Left ventricle myocardium inferior (tissue), 1 donor: ENCODE results near the gene DAB2IP. TPM values are rescaled to one million over a fixed set of nuclear protein-coding genes. Genes with fewer than 3 reads are reported as not detected.

Source experiments
- DNase-seq: peaks from one replicate; pipeline ENCODE4 v3.0.0-alpha.2; 2020
- H3K27ac ChIP-seq: fragments of 200-600 bp; replicated peaks from 2 replicates; pipeline ENCODE4 v1.8.0; 2021
- H3K27me3 ChIP-seq: fragments of 200-600 bp; 2 replicates; pipeline ENCODE4 v1.8.0; 2021; ENCODE audit warnings: low read depth
- H3K36me3 ChIP-seq: fragments of 200-600 bp; 2 replicates; pipeline ENCODE4 v1.8.0; 2021
- H3K4me1 ChIP-seq: fragments of 200-600 bp; 2 replicates; pipeline ENCODE4 v1.8.0; 2021
- H3K4me3 ChIP-seq: fragments of 200-600 bp; 2 replicates; pipeline ENCODE4 v1.8.0; 2021; ENCODE audit warnings: mild to moderate bottlenecking, moderate library complexity
- H3K9me3 ChIP-seq: fragments of 200-600 bp; replicated peaks from 2 replicates; pipeline ENCODE4 v1.8.0; 2021
- CTCF ChIP-seq: fragments of 200-600 bp; IDR thresholded peaks from 2 replicates; pipeline ENCODE4 v1.8.0; 2021; ENCODE audit warnings: antibody characterized with exemption, mild to moderate bottlenecking, borderline replicate concordance
- intact Hi-C: fragments of 100-400 bp; cut with micrococcal nuclease; formaldehyde crosslinking; loops from one replicate; pipeline ENCODE4 v1.11.0; 2022
- total RNA-seq: library from RNA; stranded (reverse); fragmentation: NEBNext Ultra II Directional; extraction: Animal tissue kit (Norgen Biotek cat#: 25700); gene quantifications from one replicate; pipeline ENCODE4 v1.2.1, GENCODE V29; 2021
- donor health status: DM: no; HTN: yes; CAD: no; lungs with severe emphysema.

Gene DAB2IP
- total RNA-seq, 1 donor from 2014 or later: 50.7 TPM

- Histone ChIP-seq H3K27ac (no peak overlapping the region), H3K4me1 (peaks cover 65% of the 10 kb centered on the region), H3K9me3 (no peaks in the 10 kb centered on the region)
Observed at GRCh38 chr9:121676926-121677325, 25.5 kb downstream of the DAB2IP start.

DNA sequence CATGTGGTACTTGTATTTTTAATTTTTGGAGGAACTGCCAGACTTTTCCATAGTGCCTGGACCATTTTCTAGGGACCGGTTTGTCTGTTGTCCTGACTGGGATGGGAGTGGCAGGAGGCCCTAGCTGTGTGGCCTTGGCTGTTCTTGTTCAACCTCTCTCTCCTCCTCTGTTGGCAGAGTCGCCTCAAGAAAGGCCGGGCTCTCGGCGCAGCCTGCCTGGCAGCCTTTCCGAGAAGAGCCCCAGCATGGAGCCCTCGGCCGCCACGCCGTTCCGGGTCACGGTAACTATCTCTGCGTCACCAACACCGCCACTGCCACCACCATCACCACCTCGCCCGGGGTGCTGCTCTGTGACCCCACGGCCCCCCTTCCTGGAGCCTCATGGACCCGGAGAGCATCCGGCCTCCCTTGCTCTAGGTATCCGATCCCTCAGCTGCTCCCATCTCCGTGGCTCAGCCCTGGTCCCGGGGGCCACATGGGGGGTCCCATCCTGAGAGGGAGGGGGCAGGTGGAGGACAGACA is 27.1 kb downstream of the DAB2IP start:
- intact Hi-C loops: no loop called here
- TF ChIP-seq CTCF: no peak
- H3K4me1 ChIP-seq: peaks cover 64% of the 10 kb centered on the region
- H3K36me3 ChIP-seq: peaks cover 38% of the 10 kb centered on the region
- H3K4me3 ChIP-seq: no peak overlapping the region
- no peak overlapping the region for H3K27ac ChIP-seq
- H3K27me3 ChIP-seq: no peaks in the 10 kb centered on the region
- H3K9me3 ChIP-seq: no peaks in the 10 kb centered on the region
- no peak for DNase-seq

More at GRCh38 chr9:121676926-121677325, 25.5 kb downstream of the DAB2IP start:
- no peak overlapping the region for H3K4me3 ChIP-seq
- DNase-seq: no peak
- H3K36me3 ChIP-seq: peaks cover 29% of the 10 kb centered on the region
- intact Hi-C loops: no loop called here
- TF ChIP-seq CTCF: no peak
- H3K27me3 ChIP-seq: no peaks in the 10 kb centered on the region

DNA sequence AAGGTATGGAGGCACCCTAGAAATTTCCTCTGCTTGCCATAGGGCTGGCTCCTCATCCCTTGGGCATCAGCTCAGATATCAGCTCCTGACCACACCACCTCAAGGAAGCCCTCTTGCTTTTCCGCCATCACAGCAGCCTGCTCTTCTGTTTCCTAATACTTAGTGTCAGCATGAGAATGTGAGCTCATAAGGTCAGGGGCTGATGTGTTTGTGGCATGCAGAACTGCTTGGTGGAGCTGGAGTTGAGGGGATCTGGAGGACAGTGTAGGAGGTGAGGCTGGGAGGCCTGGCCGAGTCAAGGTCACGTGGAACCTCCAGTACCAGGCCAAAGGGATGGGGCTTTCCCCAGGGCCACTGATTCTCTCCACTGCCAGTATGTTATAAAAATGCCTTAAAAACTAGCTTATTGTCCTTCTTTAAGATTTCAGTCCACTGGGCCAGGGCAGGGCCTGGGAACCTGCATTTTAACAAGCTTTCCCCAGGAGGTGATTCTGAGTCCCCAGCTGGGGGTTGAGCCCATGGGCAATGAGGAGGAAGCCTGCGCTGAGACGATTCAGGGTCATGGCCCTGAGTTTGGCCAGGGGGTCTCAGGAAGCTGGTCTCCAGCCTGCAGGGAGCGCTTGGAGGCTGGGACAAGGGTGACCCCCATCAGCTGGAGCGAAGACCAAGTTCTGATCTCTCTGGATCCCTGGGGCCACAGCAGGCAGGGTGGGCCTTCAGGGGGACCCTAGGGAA is 28.6 kb downstream of the DAB2IP start:
- no peak overlapping the region for H3K4me3 ChIP-seq
- H3K27ac ChIP-seq: no peak overlapping the region
- intact Hi-C loops: no loop called here
- H3K27me3 ChIP-seq: no peaks in the 10 kb centered on the region
- peaks cover 38% of the 10 kb centered on the region for H3K36me3 ChIP-seq
- peaks cover 64% of the 10 kb centered on the region for H3K4me1 ChIP-seq
- H3K9me3 ChIP-seq: no peaks in the 10 kb centered on the region
- no peak for DNase-seq
- no peak for TF ChIP-seq CTCF

GRCh38 chr9:121681404-121681803 is 30.0 kb downstream of the DAB2IP start:
- Histone ChIP-seq H3K27me3 (no peaks in the 10 kb centered on the region), H3K4me3 (no peak overlapping the region), H3K4me1 (peaks cover 58% of the 10 kb centered on the region), H3K36me3 (peaks cover 38% of the 10 kb centered on the region), H3K9me3 (no peaks in the 10 kb centered on the region), H3K27ac (no peak overlapping the region)
- intact Hi-C loops: no loop called here
- no peak for DNase-seq
- TF ChIP-seq CTCF: no peak

DNA sequence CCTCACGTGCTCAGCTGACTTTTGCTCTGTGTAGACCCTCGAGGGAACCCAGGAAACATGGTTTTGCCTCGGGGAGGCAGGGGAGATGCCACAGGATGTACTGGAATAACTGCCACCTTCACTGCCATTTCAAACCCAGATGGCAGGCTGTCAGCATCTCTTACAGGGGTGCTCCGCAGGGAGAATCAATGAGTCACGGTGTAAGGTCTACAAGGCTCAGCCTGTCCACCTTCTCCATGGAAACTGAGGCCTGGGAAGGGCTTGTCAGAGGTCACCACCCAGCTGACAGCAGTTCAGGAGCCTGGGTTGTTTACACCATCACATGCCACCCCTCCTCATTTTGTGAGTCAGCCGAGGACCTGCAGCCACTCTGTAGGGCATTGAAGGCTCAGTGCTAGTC is 30.8 kb downstream of the DAB2IP start:
- Histone ChIP-seq H3K9me3 (no peaks in the 10 kb centered on the region), H3K4me3 (no peak overlapping the region), H3K36me3 (peaks cover 38% of the 10 kb centered on the region), H3K4me1 (peaks cover 58% of the 10 kb centered on the region), H3K27me3 (no peaks in the 10 kb centered on the region), H3K27ac (no peak overlapping the region)
- intact Hi-C loops: no loop called here
- no peak for TF ChIP-seq CTCF
- no peak for DNase-seq
